KOPT-K1 (cell line): Measurements from ENCODE around the gene LGALS8.

Source experiments
- H3K27ac ChIP-seq: fragments of 200-600 bp; sonication (generic); 2 replicates; pipeline ENCODE4 v1.5.1; 2016; ENCODE audit warnings: antibody characterized with exemption, mild to moderate bottlenecking, low read depth, low read length; ENCODE audit not compliant: poor library complexity, severe bottlenecking
- H3K36me3 ChIP-seq: fragments of 200-600 bp; sonication (generic); 2 replicates; pipeline ENCODE4 v1.5.1; 2017; ENCODE audit warnings: antibody characterized with exemption, mild to moderate bottlenecking, low read length, moderate library complexity; ENCODE audit not compliant: insufficient read depth
- H3K9me3 ChIP-seq: fragments of 200-600 bp; sonication (generic); 2 replicates; pipeline ENCODE4 v1.5.1; 2017; ENCODE audit warnings: antibody characterized with exemption, low read length, mild to moderate bottlenecking; ENCODE audit not compliant: insufficient read depth, poor library complexity, severe bottlenecking

Gene LGALS8

GRCh38 chr1:236545621-236546169 lies 21.9 kb downstream of the LGALS8 start:
- H3K27ac ChIP-seq: no peak overlapping the region
- H3K36me3 ChIP-seq: peaks cover 100% of the 10 kb centered on the region
- no peaks in the 10 kb centered on the region for H3K9me3 ChIP-seq

- Histone ChIP-seq H3K36me3 (peaks cover 100% of the 10 kb centered on the region), H3K9me3 (no peaks in the 10 kb centered on the region), H3K27ac (no peak overlapping the region)
Measured at GRCh38 chr1:236548452-236548851, 24.7 kb downstream of the LGALS8 start.

DNA sequence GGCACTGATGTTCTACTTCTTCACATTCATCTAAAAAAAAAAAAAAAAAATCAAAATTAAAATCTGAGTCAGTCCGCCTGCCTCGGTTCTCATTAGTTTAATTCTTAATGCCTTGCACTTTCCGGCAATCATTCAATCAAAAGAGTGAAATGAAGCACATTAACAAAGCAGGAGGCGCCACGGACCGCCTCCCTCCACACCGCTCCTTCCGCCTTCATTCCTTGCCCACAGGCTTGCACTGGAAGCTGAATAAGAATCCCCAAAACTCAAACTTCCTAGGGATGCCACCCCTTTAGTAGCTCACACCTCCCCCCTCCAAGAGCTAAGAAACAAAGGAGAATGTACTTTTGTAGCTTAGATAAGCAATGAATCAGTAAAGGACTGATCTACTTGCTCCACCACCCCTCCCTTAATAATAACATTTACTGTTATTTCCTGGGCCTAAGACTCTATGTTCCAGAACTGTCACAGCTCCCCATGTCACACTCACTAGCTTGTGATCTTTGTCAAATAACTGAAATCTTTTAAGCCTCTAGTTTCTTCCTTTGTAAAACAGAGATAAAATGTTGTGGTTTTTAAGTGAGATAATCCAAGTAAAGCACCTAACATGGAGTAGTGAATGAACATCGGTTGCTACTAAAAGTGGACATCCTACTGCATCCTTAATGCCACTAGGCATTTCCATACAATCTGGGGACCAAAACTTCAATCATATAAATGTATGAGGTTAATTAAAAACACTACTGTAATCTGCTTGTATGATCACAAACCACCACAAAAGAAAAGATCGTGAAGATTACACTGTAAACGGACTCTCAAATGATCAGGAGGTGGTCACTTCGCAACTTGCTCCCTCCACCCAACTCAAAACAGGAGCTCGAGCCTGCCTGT lies 27.4 kb downstream of the LGALS8 start:
- H3K36me3 ChIP-seq: peaks cover 99% of the 10 kb centered on the region
- no peak overlapping the region for H3K27ac ChIP-seq
- H3K9me3 ChIP-seq: no peaks in the 10 kb centered on the region

- Histone ChIP-seq H3K27ac (no peak overlapping the region), H3K9me3 (no peaks in the 10 kb centered on the region), H3K36me3 (peaks cover 99% of the 10 kb centered on the region)
Measured at GRCh38 chr1:236552096-236552495, 28.3 kb downstream of the LGALS8 start.

- Histone ChIP-seq H3K36me3 (peaks cover 99% of the 10 kb centered on the region), H3K9me3 (no peaks in the 10 kb centered on the region), H3K27ac (no peak overlapping the region)
Measured at GRCh38 chr1:236552901-236553300, 29.1 kb downstream of the LGALS8 start.

DNA sequence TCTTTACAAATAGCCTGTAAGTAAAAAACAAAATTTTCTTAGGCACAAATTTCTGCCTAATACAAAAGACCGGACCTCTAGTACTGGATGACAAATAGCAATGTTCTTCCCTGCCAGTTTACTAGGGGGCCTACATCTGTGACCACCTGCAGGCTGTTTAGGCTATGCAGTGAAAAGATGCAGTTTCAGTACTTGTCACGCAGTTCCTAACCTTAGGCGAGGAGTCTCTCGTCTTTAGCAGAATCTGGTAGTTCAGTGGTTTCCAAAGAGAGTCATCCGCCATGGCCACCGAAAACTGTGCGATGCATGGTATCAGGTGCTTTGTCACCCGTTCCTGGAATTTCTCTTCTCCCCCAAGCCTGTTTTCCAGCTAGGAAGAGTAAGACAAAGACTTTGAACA lies 29.6 kb downstream of the LGALS8 start:
- no peaks in the 10 kb centered on the region for H3K9me3 ChIP-seq
- peaks cover 99% of the 10 kb centered on the region for H3K36me3 ChIP-seq
- no peak overlapping the region for H3K27ac ChIP-seq

GRCh38 chr1:236556606-236557005 lies 32.8 kb downstream of the LGALS8 start:
- Histone ChIP-seq H3K36me3 (peaks cover 99% of the 10 kb centered on the region), H3K9me3 (no peaks in the 10 kb centered on the region), H3K27ac (no peak overlapping the region)

GRCh38 chr1:236558081-236558480 lies 34.3 kb downstream of the LGALS8 start:
- no peak overlapping the region for H3K27ac ChIP-seq
- H3K36me3 ChIP-seq: peaks cover 99% of the 10 kb centered on the region
- no peaks in the 10 kb centered on the region for H3K9me3 ChIP-seq

- Histone ChIP-seq H3K27ac (no peak overlapping the region), H3K36me3 (peaks cover 99% of the 10 kb centered on the region)
Measured at GRCh38 chr1:236558846-236559245, 35.1 kb downstream of the LGALS8 start.

GRCh38 chr1:236560213-236560771 lies 36.5 kb downstream of the LGALS8 start:
- H3K36me3 ChIP-seq: peaks cover 100% of the 10 kb centered on the region
- H3K9me3 ChIP-seq: no peaks in the 10 kb centered on the region
- no peak overlapping the region for H3K27ac ChIP-seq

More at GRCh38 chr1:236558846-236559245, 35.1 kb downstream of the LGALS8 start:
- no peaks in the 10 kb centered on the region for H3K9me3 ChIP-seq

DNA sequence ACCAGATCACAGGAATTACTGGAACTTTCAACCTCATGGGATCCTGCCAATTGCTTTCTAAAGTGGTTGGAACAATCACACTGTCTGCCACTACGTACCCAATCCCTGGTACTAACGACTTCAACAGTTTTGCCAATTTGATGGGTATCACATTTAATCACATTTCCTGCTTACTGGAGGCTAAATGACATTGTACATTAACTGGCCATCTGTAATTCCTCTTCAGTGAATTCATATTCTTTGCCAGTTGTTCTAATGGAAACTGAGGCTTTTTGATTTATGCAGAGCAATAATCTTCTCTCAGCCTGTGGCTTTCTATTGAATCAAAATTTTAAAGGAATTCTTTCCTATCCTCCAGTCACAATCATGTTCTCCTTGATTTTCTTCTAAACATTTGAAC lies 38.2 kb downstream of the LGALS8 start:
- H3K9me3 ChIP-seq: no peaks in the 10 kb centered on the region
- H3K27ac ChIP-seq: no peak overlapping the region
- H3K36me3 ChIP-seq: peaks cover 100% of the 10 kb centered on the region

DNA sequence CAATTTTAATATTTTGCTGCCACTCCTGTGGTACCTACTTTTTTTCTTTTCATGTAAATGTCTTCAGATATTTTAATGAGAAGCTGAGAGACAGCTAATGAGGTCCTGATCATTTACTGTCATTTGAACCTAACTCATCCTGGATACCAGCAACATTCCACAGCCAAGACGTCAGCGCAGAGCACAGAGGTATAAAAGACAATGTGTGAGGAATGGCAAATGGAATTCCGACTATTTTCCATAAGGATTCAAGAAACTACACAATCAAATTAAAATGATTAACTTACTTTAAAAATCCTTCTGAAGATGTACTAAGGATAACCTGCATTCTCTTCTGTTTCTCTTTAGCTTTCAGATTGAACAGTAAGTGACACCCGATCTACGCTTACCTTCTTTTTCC lies 41.7 kb downstream of the LGALS8 start:
- Histone ChIP-seq H3K9me3 (no peaks in the 10 kb centered on the region), H3K36me3 (peaks cover 100% of the 10 kb centered on the region), H3K27ac (no peak overlapping the region)

DNA sequence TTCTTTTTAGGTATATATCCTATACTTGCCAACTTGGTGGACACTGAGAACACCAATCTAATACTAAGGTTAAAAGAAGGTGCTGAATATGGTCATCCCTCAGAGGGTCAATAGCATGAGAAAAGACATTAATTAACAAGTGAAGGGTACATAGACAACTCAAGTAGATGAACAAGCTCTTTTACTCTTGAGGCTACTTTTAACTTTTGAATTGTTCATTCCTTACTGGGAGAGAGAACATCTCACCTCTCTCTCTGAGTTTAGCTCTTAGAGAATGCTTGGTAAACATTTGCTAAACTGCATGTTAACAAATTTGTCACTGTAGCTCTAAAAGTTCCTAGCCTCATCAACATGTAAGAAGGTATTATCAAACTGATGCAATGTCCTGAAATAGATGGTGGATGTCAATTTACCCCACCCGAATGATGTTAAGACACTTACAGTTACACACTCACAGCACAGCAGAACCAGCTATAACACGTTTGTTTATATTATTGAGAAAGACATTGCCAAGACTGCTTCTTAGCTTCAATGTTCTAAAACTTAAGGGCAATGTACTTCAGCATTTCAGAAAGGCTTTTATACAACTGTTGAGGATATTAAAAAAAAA lies 44.6 kb downstream of the LGALS8 start:
- no peaks in the 10 kb centered on the region for H3K9me3 ChIP-seq
- H3K27ac ChIP-seq: no peak overlapping the region
- peaks cover 100% of the 10 kb centered on the region for H3K36me3 ChIP-seq

GRCh38 chr1:236575523-236575922 lies 51.7 kb downstream of the LGALS8 start:
- H3K9me3 ChIP-seq: no peaks in the 10 kb centered on the region
- peaks cover 96% of the 10 kb centered on the region for H3K36me3 ChIP-seq
- H3K27ac ChIP-seq: no peak overlapping the region

DNA sequence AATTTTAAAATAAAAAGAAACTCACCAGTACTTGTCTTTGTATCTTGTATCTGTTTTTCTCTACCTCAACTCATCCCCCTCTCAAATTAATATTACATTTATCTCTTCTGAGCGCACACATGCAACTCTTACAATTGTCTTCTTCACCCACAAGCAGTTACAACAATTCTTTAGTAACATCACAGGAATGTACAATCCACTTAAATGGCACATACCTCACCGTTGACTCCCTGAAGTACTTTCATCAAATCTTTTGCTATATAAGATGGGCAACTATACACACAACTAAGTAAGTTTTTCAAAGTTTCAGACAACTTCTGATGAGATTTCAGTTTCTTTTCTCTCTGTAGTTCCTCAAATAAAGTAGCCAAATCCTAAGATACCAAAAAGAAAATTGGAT lies 52.2 kb downstream of the LGALS8 start:
- Histone ChIP-seq H3K9me3 (no peaks in the 10 kb centered on the region), H3K27ac (no peak overlapping the region), H3K36me3 (peaks cover 96% of the 10 kb centered on the region)
